WTC11 (cell line): ENCODE results near the gene LUM.

Experiments used
- CTCF ChIP-seq: fragments of 200-600 bp; IDR thresholded peaks from 2 replicates; pipeline ENCODE4 v1.8.0; 2022; ENCODE audit warnings: antibody characterized with exemption
- E2F4 ChIP-seq: sonication (generic); formaldehyde crosslinking; IDR thresholded peaks from 2 replicates; pipeline ENCODE4 v1.8.1; 2022; ENCODE audit warnings: low read depth, mild to moderate bottlenecking, moderate library complexity, missing genetic modification reagents, borderline replicate concordance
- MAX ChIP-seq: sonication (generic); formaldehyde crosslinking; IDR thresholded peaks from 2 replicates; pipeline ENCODE4 v1.8.0; 2022; ENCODE audit warnings: mild to moderate bottlenecking, missing genetic modification reagents
- MXD4 ChIP-seq: fragments of 250-450 bp; sonication (Bioruptor Pico); IDR thresholded peaks from 2 replicates; pipeline ENCODE4 v1.8.0; 2021; ENCODE audit warnings: mild to moderate bottlenecking, moderate library complexity, borderline replicate concordance
- NFE2L1 ChIP-seq: sonication (generic); formaldehyde crosslinking; IDR thresholded peaks from 2 replicates; pipeline ENCODE4 v1.8.1; 2023; ENCODE audit warnings: missing genetic modification reagents
- TEAD1 ChIP-seq: sonication (generic); formaldehyde crosslinking; IDR thresholded peaks from 2 replicates; pipeline ENCODE4 v1.8.0; 2022; ENCODE audit warnings: mild to moderate bottlenecking, missing genetic modification reagents
- ZNF263 ChIP-seq: sonication (generic); formaldehyde crosslinking; IDR thresholded peaks from 2 replicates; pipeline ENCODE4 v1.8.1; 2022; ENCODE audit warnings: low read depth, mild to moderate bottlenecking, moderate library complexity, missing genetic modification reagents

- TF ChIP-seq CTCF = no peak
- no peak for TF ChIP-seq E2F4 (CRISPR knock-in tag)
- TF ChIP-seq TEAD1 = no peak
- no peak for TF ChIP-seq MAX (CRISPR knock-in tag)
- no peak for TF ChIP-seq NFE2L1
- no peak for TF ChIP-seq ZNF263 (CRISPR knock-in tag)
- TF ChIP-seq MXD4 (CRISPR knock-in tag) = no peak
These were observed 44.7 kb upstream of the LUM start for GRCh38 chr12:91155990-91156389.
